GM18526 (cell line): ENCODE data around the gene LAMP1.

Experiments used
- POLR2A ChIP-seq: IDR thresholded peaks from 3 replicates; pipeline ENCODE4 v1.6.1; 2011; ENCODE audit not compliant: insufficient read length; ENCODE audit errors: extremely low read depth

LAMP1 gene

GRCh38 chr13:113296823-113297369 is at the start of gene LAMP1:
LAMP1 (plus strand) TSS chr13:113297239; CDS start chr13:113297435, 196 bp downstream.
- peak; percentile 66 for TF ChIP-seq POLR2A

- TF ChIP-seq POLR2A, result no peak
Measured at GRCh38 chr13:113252516-113253095, 44.4 kb upstream of the LAMP1 start.

GRCh38 chr13:113258321-113259054 is 38.6 kb upstream of the LAMP1 start:
- TF ChIP-seq POLR2A, result no peak

- TF ChIP-seq POLR2A, result no peak
Measured at GRCh38 chr13:113260996-113261395, 36.0 kb upstream of the LAMP1 start.

- TF ChIP-seq POLR2A, result no peak
Measured at GRCh38 chr13:113267642-113268405, 29.2 kb upstream of the LAMP1 start.

GRCh38 chr13:113272031-113272430 is 25.0 kb upstream of the LAMP1 start:
- TF ChIP-seq POLR2A, result no peak

- TF ChIP-seq POLR2A, result no peak
Measured at GRCh38 chr13:113272701-113273181, 24.3 kb upstream of the LAMP1 start.

- TF ChIP-seq POLR2A, result no peak
Measured at GRCh38 chr13:113273321-113273720, 23.7 kb upstream of the LAMP1 start.

- no peak for TF ChIP-seq POLR2A
Measured at GRCh38 chr13:113273851-113274590, 23.0 kb upstream of the LAMP1 start.

- TF ChIP-seq POLR2A, result no peak
Measured at GRCh38 chr13:113274721-113275120, 22.3 kb upstream of the LAMP1 start.

GRCh38 chr13:113275387-113275786 is 21.7 kb upstream of the LAMP1 start:
- no peak for TF ChIP-seq POLR2A

- no peak for TF ChIP-seq POLR2A
Measured at GRCh38 chr13:113280126-113280525, 16.9 kb upstream of the LAMP1 start.

- no peak for TF ChIP-seq POLR2A
Measured at GRCh38 chr13:113283904-113284303, 13.1 kb upstream of the LAMP1 start.

GRCh38 chr13:113288880-113289279 is 8.2 kb upstream of the LAMP1 start:
- no peak for TF ChIP-seq POLR2A

GRCh38 chr13:113291129-113291528 is 5.9 kb upstream of the LAMP1 start:
- no peak for TF ChIP-seq POLR2A
